Vagina (tissue), 2 donors: Measurements from ENCODE around the gene CHMP3. TPM values are rescaled to one million over a fixed set of nuclear protein-coding genes. Genes with fewer than 3 reads are reported as not detected.

Experiments
- DNase-seq, 2 donors: peaks; one replicate each; pipeline ENCODE4 v3.0.0-alpha.2; 2017; ENCODE audit errors: extremely low spot score in 2 of 2
- H3K27ac ChIP-seq: fragments of 200-600 bp; sonication (generic); one replicate; pipeline ENCODE4 v1.5.1; 2019
- H3K27me3 ChIP-seq: fragments of 200-600 bp; sonication (generic); one replicate; pipeline ENCODE4 v1.5.1; 2019
- H3K36me3 ChIP-seq, 2 donors: fragments of 200-600 bp; sonication (generic); one replicate each; pipeline ENCODE4 v1.5.1; 2017 to 2019
- H3K4me1 ChIP-seq: fragments of 200-600 bp; sonication (generic); one replicate; pipeline ENCODE4 v1.5.1; 2019
- H3K4me3 ChIP-seq, 2 donors: fragments of 200-600 bp; sonication (generic); 1 replicate in 1 of 2; 2 replicates in 1 of 2; pipeline ENCODE4 v1.5.1; 2016 to 2019
- H3K9me3 ChIP-seq: fragments of 200-600 bp; sonication (generic); one replicate; pipeline ENCODE4 v1.5.1; 2019
- POLR2A ChIP-seq, 2 donors: fragments of 450-650 bp; IDR thresholded peaks; one replicate each; pipeline ENCODE4 v1.6.1; 2017; ENCODE audit warnings: antibody characterized with exemption in 2 of 2, mild to moderate bottlenecking in 2 of 2, moderate library complexity in 2 of 2
- POLR2AphosphoS5 ChIP-seq, 2 donors: sonication (generic); formaldehyde crosslinking; IDR thresholded peaks; one replicate each; pipeline ENCODE4 v1.9.0; 2017; ENCODE audit warnings: antibody characterized with exemption in 2 of 2, mild to moderate bottlenecking in 2 of 2, low read depth in 1 of 2; ENCODE audit not compliant: insufficient read depth in 1 of 2
- intact Hi-C: fragments of 100-400 bp; cut with DNase I; formaldehyde crosslinking; loops from one replicate; pipeline ENCODE4 v1.15.1; 2023
- total RNA-seq: library from RNA; depleted of rRNA; stranded (reverse); fragments of >200 nt; gene quantifications from one replicate; pipeline ENCODE4 v1.2.3, GENCODE V29; 2016
- TF ChIP-seq, protein P1 (sequence below), 3 experiments: fragments of 450-650 bp in 2 of 3; fragments of 200-600 bp in 1 of 3; sonication (generic) in 1 of 3; IDR thresholded peaks; one replicate each; pipeline ENCODE4 v1.5.1; 2017 to 2019; ENCODE audit warnings: antibody characterized with exemption in 3 of 3, mild to moderate bottlenecking in 2 of 3, moderate library complexity in 2 of 3

CHMP3 gene
- total RNA-seq = 49.6 TPM

DNA sequence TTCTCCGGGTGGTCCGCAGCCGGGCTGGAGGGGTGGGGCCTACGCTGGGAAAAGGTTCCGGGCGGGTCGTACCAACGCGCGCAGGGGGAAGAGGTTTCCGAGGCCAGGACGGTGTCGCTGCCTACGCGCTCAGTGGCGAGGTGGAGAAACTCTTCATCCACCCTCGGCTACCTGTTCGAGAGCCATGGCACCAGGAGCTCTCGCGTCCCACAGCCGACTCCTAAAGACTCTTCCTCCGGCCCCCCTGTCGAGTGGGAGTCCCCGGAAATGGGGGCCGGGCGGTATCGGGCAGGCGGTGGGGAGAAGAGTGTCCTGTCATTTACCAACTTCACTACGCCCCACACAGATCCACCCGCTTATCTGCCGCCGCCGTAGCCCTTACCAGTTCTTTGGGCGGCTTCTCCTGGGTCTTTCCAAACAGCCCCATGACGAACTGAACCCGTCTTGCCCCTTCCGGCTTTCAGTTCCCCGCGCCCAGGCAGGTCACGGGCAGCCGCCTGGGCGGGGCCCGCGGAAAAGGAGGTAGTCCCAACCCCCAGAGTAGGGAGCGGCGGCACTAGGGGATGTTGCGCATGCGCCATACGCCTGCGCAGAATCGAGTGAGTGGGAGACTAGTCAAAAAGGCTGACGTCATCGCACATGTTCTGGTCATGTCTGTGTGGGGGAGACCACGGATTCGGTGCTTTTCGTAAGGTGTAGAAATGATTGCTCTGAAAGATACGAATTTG is at the start of gene CHMP3:
Gene CHMP3 (minus strand): TSS at position 522 of the 728 bp plus-strand sequence. CDS start 95 bp downstream, at position 427.
- TF ChIP-seq POLR2A (IDR thresholded peaks at IDR 0.05) = no peak
- TF ChIP-seq, protein P1, sequence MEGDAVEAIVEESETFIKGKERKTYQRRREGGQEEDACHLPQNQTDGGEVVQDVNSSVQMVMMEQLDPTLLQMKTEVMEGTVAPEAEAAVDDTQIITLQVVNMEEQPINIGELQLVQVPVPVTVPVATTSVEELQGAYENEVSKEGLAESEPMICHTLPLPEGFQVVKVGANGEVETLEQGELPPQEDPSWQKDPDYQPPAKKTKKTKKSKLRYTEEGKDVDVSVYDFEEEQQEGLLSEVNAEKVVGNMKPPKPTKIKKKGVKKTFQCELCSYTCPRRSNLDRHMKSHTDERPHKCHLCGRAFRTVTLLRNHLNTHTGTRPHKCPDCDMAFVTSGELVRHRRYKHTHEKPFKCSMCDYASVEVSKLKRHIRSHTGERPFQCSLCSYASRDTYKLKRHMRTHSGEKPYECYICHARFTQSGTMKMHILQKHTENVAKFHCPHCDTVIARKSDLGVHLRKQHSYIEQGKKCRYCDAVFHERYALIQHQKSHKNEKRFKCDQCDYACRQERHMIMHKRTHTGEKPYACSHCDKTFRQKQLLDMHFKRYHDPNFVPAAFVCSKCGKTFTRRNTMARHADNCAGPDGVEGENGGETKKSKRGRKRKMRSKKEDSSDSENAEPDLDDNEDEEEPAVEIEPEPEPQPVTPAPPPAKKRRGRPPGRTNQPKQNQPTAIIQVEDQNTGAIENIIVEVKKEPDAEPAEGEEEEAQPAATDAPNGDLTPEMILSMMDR (IDR thresholded peaks at IDR 0.05) = no peak
- TF ChIP-seq POLR2AphosphoS5 (IDR thresholded peaks at IDR 0.05; ENCODE audit: insufficient read depth in 1 of 2, low read depth in 1 of 2) = peak; percentile 97
- Histone ChIP-seq H3K27ac (peak within 1 kb of the TSS; percentile 95), H3K27me3 (no peaks in the 10 kb centered on the region), H3K36me3 (no peaks in the 10 kb centered on the region), H3K4me3 (peak within 1 kb of the TSS; percentile 52 to 65), H3K9me3 (no peaks in the 10 kb centered on the region), H3K4me1 (peaks cover 39% of the 10 kb centered on the region)
- intact Hi-C loops = loop anchor here (2.0 to 5.0 kb wide), 3 partner anchors 60 to 276 kb away; partner anchors contain the start of genes KDM3A and RNF103
- DNase-seq = peak; percentile 98

DNA sequence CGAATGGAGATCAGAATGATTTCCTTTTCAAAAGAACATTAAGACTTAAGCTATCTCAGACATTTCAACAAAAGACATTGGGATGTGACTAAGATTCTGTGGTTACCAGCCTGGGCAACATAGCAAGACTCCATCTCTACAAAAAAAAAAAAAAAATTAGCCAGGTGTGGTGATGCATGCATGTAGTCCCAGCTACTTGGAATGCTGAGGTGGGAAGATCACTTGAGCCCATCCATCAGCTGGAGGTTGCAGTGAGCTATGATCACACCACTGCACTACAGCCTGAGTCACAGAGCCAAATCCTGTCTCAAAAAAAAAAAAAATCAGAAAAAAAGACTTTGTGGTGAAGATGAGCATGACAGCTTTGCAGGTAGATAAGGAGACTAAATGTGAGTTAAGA is 47.6 kb upstream of the CHMP3 start:
- intact Hi-C loops = no loop called here

DNA sequence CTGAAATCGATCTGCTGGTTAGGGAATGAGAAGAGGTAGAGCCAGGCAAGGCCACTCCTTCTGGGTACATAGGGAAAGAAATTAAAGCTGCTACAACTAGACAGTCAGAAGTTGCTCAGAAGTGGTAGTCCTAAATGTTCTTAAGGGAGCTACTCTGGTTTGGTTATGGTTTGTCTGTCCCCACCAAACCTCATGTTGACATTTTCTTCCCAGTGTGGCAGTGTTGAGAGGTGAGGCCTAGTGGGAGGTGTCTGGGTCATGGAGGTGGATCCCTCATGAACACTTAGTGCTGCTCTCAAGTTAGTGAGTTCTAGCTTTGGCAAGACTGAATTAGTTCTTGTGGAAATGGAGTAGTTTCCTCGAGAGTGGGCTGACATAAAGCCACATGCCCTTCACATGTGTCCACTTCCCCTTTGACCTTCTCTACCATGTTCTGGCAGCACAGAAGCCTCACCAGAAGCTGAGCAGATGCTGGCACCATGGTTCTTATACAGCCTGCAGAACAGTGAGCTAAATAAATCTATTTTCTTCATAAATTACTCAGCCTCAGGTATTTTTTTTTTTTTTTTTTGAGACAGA is 45.7 kb upstream of the CHMP3 start:
- intact Hi-C loops = no loop called here
- no peak overlapping the region for H3K4me3 ChIP-seq
- no peaks in the 10 kb centered on the region for H3K4me1 ChIP-seq
- peaks cover 0 to 44% of the 10 kb centered on the region in 2 donors for H3K36me3 ChIP-seq
- DNase-seq = no peak
- H3K27me3 ChIP-seq = no peaks in the 10 kb centered on the region
- TF ChIP-seq POLR2A (IDR thresholded peaks at IDR 0.05) = no peak
- no peak for TF ChIP-seq POLR2AphosphoS5 (IDR thresholded peaks at IDR 0.05; ENCODE audit: insufficient read depth in 1 of 2, low read depth in 1 of 2)
- TF ChIP-seq, protein P1 (IDR thresholded peaks at IDR 0.05) = no peak
- no peaks in the 10 kb centered on the region for H3K9me3 ChIP-seq
- H3K27ac ChIP-seq = no peak overlapping the region

More for the DNA sequence above, 47.6 kb upstream of the CHMP3 start:
- Histone ChIP-seq H3K27me3 (no peaks in the 10 kb centered on the region), H3K9me3 (no peaks in the 10 kb centered on the region), H3K36me3 (peaks cover 0 to 33% of the 10 kb centered on the region in 2 donors), H3K4me3 (no peak overlapping the region), H3K27ac (no peak overlapping the region), H3K4me1 (no peaks in the 10 kb centered on the region)
- DNase-seq = no peak
- TF ChIP-seq POLR2AphosphoS5 (IDR thresholded peaks at IDR 0.05; ENCODE audit: insufficient read depth in 1 of 2, low read depth in 1 of 2) (no peak), POLR2A (IDR thresholded peaks at IDR 0.05) (no peak)
- TF ChIP-seq, protein P1 (IDR thresholded peaks at IDR 0.05) = no peak

DNA sequence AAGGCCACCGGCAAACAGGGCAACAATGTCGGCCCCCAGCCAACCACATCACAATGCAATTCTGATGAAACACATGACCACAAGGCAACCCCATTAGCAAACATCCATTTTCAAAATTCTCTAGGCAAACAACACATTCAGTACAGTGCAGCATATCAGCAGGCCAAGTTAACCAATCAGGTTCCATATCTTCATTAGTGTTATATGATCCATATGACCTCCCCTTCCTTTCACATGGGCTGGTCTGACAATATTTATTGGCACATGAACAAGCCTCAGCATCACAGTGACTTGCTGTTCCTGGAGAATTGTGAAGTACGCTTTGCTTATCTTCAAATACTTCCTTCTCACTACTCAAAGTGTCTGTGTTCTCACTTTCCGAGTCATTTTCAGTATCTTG is 40.7 kb upstream of the CHMP3 start:
- intact Hi-C loops = no loop called here

More for the DNA sequence above, 40.7 kb upstream of the CHMP3 start:
- H3K4me1 ChIP-seq = no peaks in the 10 kb centered on the region
- no peak overlapping the region for H3K4me3 ChIP-seq
- TF ChIP-seq POLR2A (IDR thresholded peaks at IDR 0.05) (no peak), POLR2AphosphoS5 (IDR thresholded peaks at IDR 0.05; ENCODE audit: insufficient read depth in 1 of 2, low read depth in 1 of 2) (no peak)
- TF ChIP-seq, protein P1 (IDR thresholded peaks at IDR 0.05) = no peak
- no peak for DNase-seq
- no peak overlapping the region for H3K27ac ChIP-seq
- H3K27me3 ChIP-seq = no peaks in the 10 kb centered on the region
- peaks cover 0 to 24% of the 10 kb centered on the region in 2 donors for H3K36me3 ChIP-seq
- H3K9me3 ChIP-seq = no peaks in the 10 kb centered on the region
